Mucosa of descending colon (tissue), 3 donors: Measurements from ENCODE around the gene COX7B2. TPM values are rescaled to one million over a fixed set of nuclear protein-coding genes. Genes with fewer than 3 reads are reported as not detected.

ENCODE experiments used
- ATAC-seq: fragments of 200-7000 bp; cut with Tn5 transposase; one replicate; pipeline ENCODE4 v1.9.1; 2020; ENCODE audit warnings: mild to moderate bottlenecking, moderate library complexity
- DNase-seq, 3 donors: peaks; one replicate each; pipeline ENCODE4 v3.0.0-alpha.2; 2020
- H3K36me3 ChIP-seq: fragments of 200-600 bp; one replicate; pipeline ENCODE4 v1.8.0; 2021; ENCODE audit warnings: low read depth, mild to moderate bottlenecking
- H3K4me1 ChIP-seq: fragments of 200-600 bp; one replicate; pipeline ENCODE4 v1.8.0; 2021; ENCODE audit warnings: low read depth, mild to moderate bottlenecking
- H3K4me3 ChIP-seq: fragments of 200-600 bp; one replicate; pipeline ENCODE4 v1.8.0; 2021; ENCODE audit warnings: mild to moderate bottlenecking
- H3K9me3 ChIP-seq: fragments of 200-600 bp; one replicate; pipeline ENCODE4 v1.8.0; 2021; ENCODE audit warnings: mild to moderate bottlenecking
- CTCF ChIP-seq: fragments of 200-600 bp; IDR thresholded peaks from one replicate; pipeline ENCODE4 v1.8.0; 2022; ENCODE audit warnings: antibody characterized with exemption, mild to moderate bottlenecking
- intact Hi-C, 2 donors: fragments of 100-400 bp; cut with DNase I in 1 of 2; cut with micrococcal nuclease in 1 of 2; formaldehyde crosslinking; loops; one replicate each; pipeline versions ENCODE4 v1.11.0 to v1.11.1; 2022; cut with DNase I, micrococcal nuclease
- total RNA-seq, 3 donors: library from RNA; stranded (reverse); fragmentation: NEBNext Ultra II Directional in 2 of 3; extraction: Animal tissue kit (Norgen Biotek cat#: 25700) in 2 of 3; gene quantifications; one replicate each; pipeline versions ENCODE4 v1.2.1 to v1.2.4, GENCODE V29; 2021 to 2023
- donor health status: DM: no; HTN: no; CAD: no; lungs with moderate emphysema.
- donor health status: DM: no; HTN: no; CAD: no.
- donor health status: DM: no; HTN: yes; CAD: no.

The COX7B2 gene
- total RNA-seq, 3 donors from 2014 or later, result not detected

- no peak for DNase-seq
- H3K4me3 ChIP-seq, result no peak overlapping the region
- TF ChIP-seq CTCF, result no peak
- no peaks in the 10 kb centered on the region for H3K9me3 ChIP-seq
- H3K4me1 ChIP-seq, result no peaks in the 10 kb centered on the region
- H3K36me3 ChIP-seq, result no peaks in the 10 kb centered on the region
- no peak for ATAC-seq
- intact Hi-C loops, result no loop called here
Measured at GRCh38 chr4:46900082-46900481, 9.0 kb downstream of the COX7B2 start.

GRCh38 chr4:46894826-46895225, 14.2 kb downstream of the COX7B2 start:
- Histone ChIP-seq H3K4me1 (no peaks in the 10 kb centered on the region), H3K36me3 (no peaks in the 10 kb centered on the region), H3K4me3 (no peak overlapping the region), H3K9me3 (no peaks in the 10 kb centered on the region)
- intact Hi-C loops, result loop anchor here in 1 of 2 donors (10.0 kb wide), 1 partner anchor 60 kb away; no protein-coding TSS in a partner anchor
- no peak for TF ChIP-seq CTCF
- ATAC-seq, result no peak
- no peak for DNase-seq

GRCh38 chr4:46890056-46890455, 19.0 kb downstream of the COX7B2 start:
- no peaks in the 10 kb centered on the region for H3K36me3 ChIP-seq
- intact Hi-C loops, result loop anchor here in 1 of 2 donors (10.0 kb wide), 1 partner anchor 65 kb away; no protein-coding TSS in a partner anchor
- no peaks in the 10 kb centered on the region for H3K9me3 ChIP-seq
- no peak for TF ChIP-seq CTCF
- H3K4me3 ChIP-seq, result no peak overlapping the region
- H3K4me1 ChIP-seq, result no peaks in the 10 kb centered on the region
- no peak for DNase-seq
- ATAC-seq, result no peak

- DNase-seq (no peak), ATAC-seq (no peak)
- H3K9me3 ChIP-seq, result no peaks in the 10 kb centered on the region
- intact Hi-C loops, result no loop called here
- H3K4me1 ChIP-seq, result no peaks in the 10 kb centered on the region
- H3K4me3 ChIP-seq, result no peak overlapping the region
- no peak for TF ChIP-seq CTCF
- H3K36me3 ChIP-seq, result no peaks in the 10 kb centered on the region
Measured at GRCh38 chr4:46889410-46889809, 19.6 kb downstream of the COX7B2 start.

GRCh38 chr4:46886711-46887110, 22.3 kb downstream of the COX7B2 start:
- Histone ChIP-seq H3K9me3 (no peaks in the 10 kb centered on the region), H3K4me3 (no peak overlapping the region), H3K36me3 (no peaks in the 10 kb centered on the region), H3K4me1 (no peaks in the 10 kb centered on the region)
- ATAC-seq (no peak), DNase-seq (no peak)
- TF ChIP-seq CTCF, result no peak
- intact Hi-C loops, result no loop called here

DNA sequence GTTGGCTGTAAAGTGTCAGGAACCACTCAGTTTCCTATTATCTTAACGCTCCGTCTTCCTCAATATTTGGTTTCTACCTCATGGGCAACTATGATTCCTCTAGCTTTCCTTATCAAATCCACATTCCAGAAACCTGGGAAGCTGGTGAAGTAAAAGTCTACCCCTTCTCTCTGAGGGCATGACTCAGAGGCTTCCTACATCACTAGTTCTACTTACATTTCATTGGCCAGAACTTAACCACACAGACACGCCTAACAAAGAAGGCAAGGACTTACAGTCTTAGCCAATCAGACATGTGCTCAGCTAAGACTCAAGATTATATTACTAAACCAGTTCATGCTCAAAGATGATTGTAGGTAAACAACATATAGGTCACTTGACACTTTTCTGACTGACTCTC, 30.4 kb downstream of the COX7B2 start:
- H3K36me3 ChIP-seq, result no peaks in the 10 kb centered on the region
- no peaks in the 10 kb centered on the region for H3K9me3 ChIP-seq
- no peaks in the 10 kb centered on the region for H3K4me1 ChIP-seq
- no peak for TF ChIP-seq CTCF
- no peak for ATAC-seq
- intact Hi-C loops, result no loop called here
- no peak overlapping the region for H3K4me3 ChIP-seq
- no peak for DNase-seq
